IMR-90 (cell line): ENCODE results near the gene MTF2. TPM values are rescaled to one million over a fixed set of nuclear protein-coding genes. Genes with fewer than 3 reads are reported as not detected.

Source experiments
- ATAC-seq: fragments of 200-7000 bp; cut with Tn5 transposase; 2 replicates; pipeline ENCODE4 v1.9.1; 2020; ENCODE audit warnings: low read depth, mild to moderate bottlenecking, moderate library complexity
- BruUV-seq: library from RNA; stranded (reverse); fragments of 400-500 nt; replicated peaks from 2 replicates; lab custom pipeline; 2021; lab: Mats Ljungman, UMichigan
- CTCF ChIA-PET: fragments of 300-600 bp; formaldehyde crosslinking; extraction: SDS; loops from one replicate; lab custom pipeline; 2021; ENCODE audit warnings: antibody characterized with exemption; lab: Yijun Ruan, JAX
- POLR2A ChIA-PET: fragments of 300-600 bp; sonication (Branson Sonifier 250); formaldehyde crosslinking; loops from one replicate; lab custom pipeline; 2022; ENCODE audit warnings: antibody characterized with exemption; ENCODE audit not compliant: unreplicated experiment; lab: Charles Lee
- DNase-seq: peaks from one replicate; pipeline ENCODE4 v3.0.0; 2013
- H2AFZ ChIP-seq: replicated peaks from 2 replicates; pipeline ENCODE3; 2013; ENCODE audit warnings: low read length, mild to moderate bottlenecking; ENCODE audit not compliant: poor library complexity
- H2AK5ac ChIP-seq: 2 replicates; pipeline ENCODE4 v1.6.1; 2013; ENCODE audit warnings: low read depth, low read length, inconsistent platforms
- H2AK9ac ChIP-seq: replicated peaks from 2 replicates; pipeline ENCODE3; 2013; ENCODE audit warnings: mild to moderate bottlenecking, low read depth, low read length, moderate library complexity; ENCODE audit not compliant: poor library complexity
- H2BK120ac ChIP-seq: 2 replicates; pipeline ENCODE4 v1.6.1; 2013; ENCODE audit warnings: low read depth, low read length, inconsistent platforms
- H2BK15ac ChIP-seq: 3 replicates; pipeline ENCODE4 v1.6.1; 2013; ENCODE audit warnings: low read depth, low read length, inconsistent platforms
- H2BK20ac ChIP-seq: 2 replicates; pipeline ENCODE4 v1.6.1; 2013; ENCODE audit warnings: low read depth, mild to moderate bottlenecking, inconsistent platforms, low read length, moderate library complexity
- H2BK5ac ChIP-seq: 2 replicates; pipeline ENCODE4 v1.6.1; 2013; ENCODE audit warnings: mild to moderate bottlenecking, low read depth, low read length, inconsistent platforms; ENCODE audit not compliant: poor library complexity, severe bottlenecking
- H3K14ac ChIP-seq: replicated peaks from 2 replicates; pipeline ENCODE4 v1.6.1; 2013; ENCODE audit warnings: low read depth, low read length, inconsistent platforms
- H3K18ac ChIP-seq: 2 replicates; pipeline ENCODE4 v1.6.1; 2013; ENCODE audit warnings: low read depth, low read length, control low read depth
- H3K23ac ChIP-seq: 2 replicates; pipeline ENCODE4 v1.6.1; 2013; ENCODE audit warnings: low read depth, low read length, inconsistent platforms
- H3K27ac ChIP-seq: 2 replicates; pipeline ENCODE4 v1.5.1; 2013; ENCODE audit warnings: mild to moderate bottlenecking, control low read depth, low read length; ENCODE audit not compliant: insufficient read depth
- H3K27me3 ChIP-seq: 2 replicates; pipeline ENCODE4 v1.6.1; 2013; ENCODE audit warnings: low read length; ENCODE audit not compliant: control insufficient read depth, insufficient read depth
- H3K36me3 ChIP-seq: 2 replicates; pipeline ENCODE4 v1.6.1; 2013; ENCODE audit warnings: low read length, mixed read lengths; ENCODE audit not compliant: control insufficient read depth, insufficient read depth
- H3K4ac ChIP-seq: 2 replicates; pipeline ENCODE4 v1.6.1; 2013; ENCODE audit warnings: low read depth, low read length, inconsistent platforms
- H3K4me1 ChIP-seq: 2 replicates; pipeline ENCODE4 v1.6.1; 2013; ENCODE audit warnings: low read length, mixed read lengths; ENCODE audit not compliant: control insufficient read depth, insufficient read depth
- H3K4me2 ChIP-seq: 2 replicates; pipeline ENCODE4 v1.6.1; 2013; ENCODE audit warnings: low read depth, mild to moderate bottlenecking, control low read depth, low read length, moderate library complexity
- H3K4me3 ChIP-seq: 2 replicates; pipeline ENCODE4 v1.5.1; 2013; ENCODE audit warnings: low read depth, mild to moderate bottlenecking, control low read depth, low read length, moderate library complexity; ENCODE audit not compliant: insufficient read depth
- H3K56ac ChIP-seq: 2 replicates; pipeline ENCODE4 v1.6.1; 2013; ENCODE audit warnings: low read length, inconsistent platforms; ENCODE audit not compliant: insufficient read depth; ENCODE audit errors: extremely low read depth
- H3K79me1 ChIP-seq, 2 experiments: 2 replicates each; pipeline ENCODE4 v1.6.1; 2013; ENCODE audit warnings: low read length in 2 of 2, inconsistent platforms in 1 of 2, low read depth in 1 of 2
- H3K9ac ChIP-seq: 2 replicates; pipeline ENCODE4 v1.6.1; 2013; ENCODE audit warnings: low read depth, low read length, control low read depth
- H3K9me1 ChIP-seq: 2 replicates; pipeline ENCODE4 v1.6.1; 2013; ENCODE audit warnings: low read length, inconsistent platforms; ENCODE audit not compliant: insufficient read depth
- H3K9me3 ChIP-seq: 2 replicates; pipeline ENCODE4 v1.6.1; 2013; ENCODE audit warnings: low read length; ENCODE audit not compliant: control insufficient read depth, insufficient read depth
- H4K20me1 ChIP-seq: 2 replicates; pipeline ENCODE4 v1.6.1; 2013; ENCODE audit warnings: low read length, inconsistent platforms; ENCODE audit not compliant: insufficient read depth
- H4K5ac ChIP-seq: 2 replicates; pipeline ENCODE4 v1.6.1; 2013; ENCODE audit warnings: mild to moderate bottlenecking, low read depth, low read length, control low read depth
- H4K8ac ChIP-seq, 2 experiments: 2 replicates each; pipeline ENCODE4 v1.6.1; 2013; ENCODE audit warnings: low read depth in 2 of 2, low read length in 2 of 2, control low read depth in 1 of 2, inconsistent platforms in 1 of 2
- H4K91ac ChIP-seq: 2 replicates; pipeline ENCODE4 v1.6.1; 2013; ENCODE audit warnings: low read depth, low read length, inconsistent platforms; ENCODE audit not compliant: insufficient read depth
- BHLHE40 ChIP-seq: fragments of 150-350 bp; IDR thresholded peaks from 2 replicates; pipeline ENCODE4 v1.6.1; 2016; ENCODE audit warnings: mild to moderate bottlenecking, low read depth, low read length
- CEBPB ChIP-seq: IDR thresholded peaks from 2 replicates; pipeline ENCODE4 v1.6.1; 2012; ENCODE audit warnings: low read depth, low read length, improper control_type of control experiment
- CHD1 ChIP-seq: IDR thresholded peaks from 2 replicates; pipeline ENCODE4 v1.6.1; 2012; ENCODE audit warnings: low read depth, low read length, improper control_type of control experiment
- CTCF ChIP-seq: conservative IDR thresholded peaks from 2 replicates; pipeline ENCODE4 v1.5.1; 2012; ENCODE audit warnings: mild to moderate bottlenecking, low read depth, low read length, improper control_type of control experiment
- ELK1 ChIP-seq: fragments of 150-350 bp; IDR thresholded peaks from 2 replicates; pipeline ENCODE4 v1.6.1; 2016; ENCODE audit warnings: low read depth, mild to moderate bottlenecking, low read length, moderate library complexity, borderline replicate concordance
- FOS ChIP-seq: fragments of 150-350 bp; IDR thresholded peaks from 2 replicates; pipeline ENCODE4 v1.6.1; 2016; ENCODE audit warnings: low read depth, low read length
- MAFK ChIP-seq: IDR thresholded peaks from 2 replicates; pipeline ENCODE4 v1.6.1; 2012; ENCODE audit warnings: low read depth, low read length, improper control_type of control experiment
- MAZ ChIP-seq: IDR thresholded peaks from 2 replicates; pipeline ENCODE4 v1.6.1; 2012; ENCODE audit warnings: low read depth, mild to moderate bottlenecking, low read length, improper control_type of control experiment, moderate library complexity, borderline replicate concordance
- MXI1 ChIP-seq: IDR thresholded peaks from 2 replicates; pipeline ENCODE4 v1.6.1; 2012; ENCODE audit warnings: low read depth, mild to moderate bottlenecking, low read length, moderate library complexity, borderline replicate concordance
- NFE2L2 ChIP-seq: fragments of 150-350 bp; IDR thresholded peaks from 2 replicates; pipeline ENCODE4 v1.6.1; 2016; ENCODE audit warnings: low read depth, mild to moderate bottlenecking, low read length
- POLR2A ChIP-seq: IDR thresholded peaks from 2 replicates; pipeline ENCODE4 v1.6.1; 2012; ENCODE audit warnings: mild to moderate bottlenecking, low read depth, low read length
- RAD21 ChIP-seq: IDR thresholded peaks from 2 replicates; pipeline ENCODE4 v1.6.1; 2012; ENCODE audit warnings: low read length, improper control_type of control experiment
- RCOR1 ChIP-seq: IDR thresholded peaks from 2 replicates; pipeline ENCODE4 v1.6.1; 2012; ENCODE audit warnings: mild to moderate bottlenecking, low read length, improper control_type of control experiment; ENCODE audit not compliant: insufficient replicate concordance
- RFX5 ChIP-seq: IDR thresholded peaks from 2 replicates; pipeline ENCODE4 v1.8.0; 2012; ENCODE audit warnings: low read depth, mild to moderate bottlenecking, low read length, moderate library complexity
- SMC3 ChIP-seq: fragments of 150-350 bp; IDR thresholded peaks from 2 replicates; pipeline ENCODE4 v1.6.1; 2016; ENCODE audit warnings: low read depth, mild to moderate bottlenecking, antibody characterized with exemption, low read length, moderate library complexity
- WGBS, 2 experiments: methylation state at CpG; one replicate each; pipeline versions ENCODE4 v1.1.5 to v1.1.7; 2013; ENCODE audit warnings: missing lambda C conversion rate in 2 of 2; ENCODE audit not compliant: insufficient read length in 1 of 2; ENCODE audit errors: extremely low coverage in 2 of 2; 5-methylcytosine and 5-hydroxymethylcytosine counted together
- dilution Hi-C: fragments of 300-500 bp; cut with HindIII; formaldehyde crosslinking; loops from one replicate; pipeline ENCODE4 v1.14.3; 2018; ENCODE audit warnings: low sequenced_read_pairs; ENCODE audit not compliant: unreplicated experiment
- in situ Hi-C: fragments of 300-500 bp; cut with MboI; formaldehyde crosslinking; loops from 3 replicates; pipeline ENCODE4 v1.14.3; 2019; ENCODE audit warnings: low sequenced_read_pairs, inconsistent platforms, mixed read lengths
- intact Hi-C: fragments of 100-400 bp; cut with micrococcal nuclease; formaldehyde crosslinking; loops from 2 replicates; pipeline ENCODE4 v1.10.0; 2022
- polyA plus RNA-seq, 3 experiments: library from polyadenylated mRNA; depleted of rRNA; stranded (reverse); fragments of >200 nt; gene quantifications; 2 replicates each; pipeline ENCODE4 v1.2.3, GENCODE V29; 2012; ENCODE audit warnings: low replicate concordance in 1 of 3
- total RNA-seq: library from RNA; depleted of rRNA; stranded (reverse); fragments of >200 nt; gene quantifications from 2 replicates; pipeline ENCODE4 v1.2.3, GENCODE V29; 2012
- TF ChIP-seq, protein P1 (sequence below): fragments of 150-350 bp; IDR thresholded peaks from 2 replicates; pipeline ENCODE4 v1.6.1; 2017; ENCODE audit warnings: mild to moderate bottlenecking, antibody characterized with exemption, low read length, low read depth

The MTF2 gene
- total and polyA plus RNA-seq, 2 of the 4 experiments (the other 2 are of a cell fraction): 10.6 to 39.8 TPM

- Histone ChIP-seq H3K14ac (no peak overlapping the region), H4K5ac (no peak overlapping the region), H2BK20ac (no peak overlapping the region), H3K4me3 (no peak overlapping the region), H3K9me1 (peaks cover 2% of the 10 kb centered on the region; the same call in 1 of the 2 replicates), H2BK15ac (no peak overlapping the region), H3K36me3 (peaks cover 14% of the 10 kb centered on the region), H3K4me1 (no peaks in the 10 kb centered on the region), H3K18ac (no peak overlapping the region), H3K4ac (no peak overlapping the region), H3K27ac (no peak overlapping the region), H3K23ac (no peak overlapping the region), H3K56ac (no peak overlapping the region), H3K4me2 (no peak overlapping the region), H2AFZ (no peak overlapping the region), H2AK9ac (no peak overlapping the region), H4K20me1 (peaks cover 4% of the 10 kb centered on the region; the same call in 1 of the 2 replicates), H2BK120ac (no peak overlapping the region), H4K8ac (no peak overlapping the region), H4K91ac (no peak overlapping the region), H3K9ac (no peak overlapping the region), H2BK5ac (no peak overlapping the region), H2AK5ac (no peak overlapping the region), H3K9me3 (no peaks in the 10 kb centered on the region), H3K27me3 (no peaks in the 10 kb centered on the region), H3K79me1 (peaks cover 25 to 39% of the 10 kb centered on the region in 2 experiments)
- BruUV-seq: no TSS peak
- TF ChIP-seq CHD1: no peak
- TF ChIP-seq, protein P1, sequence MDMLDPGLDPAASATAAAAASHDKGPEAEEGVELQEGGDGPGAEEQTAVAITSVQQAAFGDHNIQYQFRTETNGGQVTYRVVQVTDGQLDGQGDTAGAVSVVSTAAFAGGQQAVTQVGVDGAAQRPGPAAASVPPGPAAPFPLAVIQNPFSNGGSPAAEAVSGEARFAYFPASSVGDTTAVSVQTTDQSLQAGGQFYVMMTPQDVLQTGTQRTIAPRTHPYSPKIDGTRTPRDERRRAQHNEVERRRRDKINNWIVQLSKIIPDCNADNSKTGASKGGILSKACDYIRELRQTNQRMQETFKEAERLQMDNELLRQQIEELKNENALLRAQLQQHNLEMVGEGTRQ: no peak
- no peak for TF ChIP-seq RCOR1
- TF ChIP-seq SMC3: no peak
- TF ChIP-seq FOS: no peak
- TF ChIP-seq MAZ: no peak
- no peak for TF ChIP-seq CEBPB
- no peak for TF ChIP-seq RAD21
- no peak for TF ChIP-seq ELK1
- no peak for TF ChIP-seq CTCF
- no peak for TF ChIP-seq MAFK
- no peak for TF ChIP-seq RFX5
- TF ChIP-seq BHLHE40: no peak
- no peak for TF ChIP-seq MXI1
- no peak for TF ChIP-seq NFE2L2
- no peak for TF ChIP-seq POLR2A
- CTCF ChIA-PET: no interaction called here
- intact Hi-C loops: loop anchor here (2.0 kb wide), 1 partner anchor 26 kb away; no protein-coding TSS in a partner anchor
- ATAC-seq: no peak
- DNase-seq: no peak
- POLR2A ChIA-PET: no interaction called here
- in situ Hi-C loops: no loop called here
- no CpG with 5 or more reads among the region's 3 CpGs for WGBS, 2 experiments
- dilution Hi-C loops: no loop called here
Observed at GRCh38 chr1:93113127-93113526, 34.0 kb downstream of the MTF2 start.
